Measurements from ENCODE around the gene ASTL.
"Not testable (repeated sequence)": the region's sequence is repeated elsewhere in the genome, so short reads cannot be mapped to it uniquely, and the experiment has no call there.

ASTL gene

GRCh38 chr2:96145036-96145847, 6.9 kb upstream of the ASTL start, which contains the start of gene DUSP2:
DUSP2 (minus strand) TSS chr2:96145440; CDS start chr2:96145354, 86 bp downstream.
- DNase-seq, result no peak

GRCh38 chr2:96144481-96145035, 6.3 kb upstream of the ASTL start:
- no peak for DNase-seq

- DNase-seq, result no peak
Observed at GRCh38 chr2:96143848-96144480, 5.7 kb upstream of the ASTL start.

GRCh38 chr2:96143231-96143847, 5.0 kb upstream of the ASTL start:
- DNase-seq, result no peak

GRCh38 chr2:96142217-96143113, 4.2 kb upstream of the ASTL start:
- DNase-seq, result no peak

- DNase-seq, result not testable (repeated sequence)
Observed at GRCh38 chr2:96141624-96141967, 3.3 kb upstream of the ASTL start.

GRCh38 chr2:96140941-96141623, 2.8 kb upstream of the ASTL start:
- no peak for DNase-seq

GRCh38 chr2:96139181-96139758, 968 bp upstream of the ASTL start:
- DNase-seq, result no peak

- DNase-seq, result no peak
Observed at GRCh38 chr2:96137321-96138178, 752 bp downstream of the ASTL start.

GRCh38 chr2:96136129-96136720, 2.1 kb downstream of the ASTL start:
- DNase-seq, result no peak

GRCh38 chr2:96135621-96136020, 2.7 kb downstream of the ASTL start:
- no peak for DNase-seq

GRCh38 chr2:96135171-96135570, 3.1 kb downstream of the ASTL start:
- DNase-seq, result no peak

GRCh38 chr2:96134421-96134820, 3.9 kb downstream of the ASTL start:
- DNase-seq, result no peak

- no peak for DNase-seq
Observed at GRCh38 chr2:96131813-96132745, 6.2 kb downstream of the ASTL start.

GRCh38 chr2:96131152-96131812, 7.0 kb downstream of the ASTL start:
- DNase-seq, result no peak

- no peak for DNase-seq
Observed at GRCh38 chr2:96130483-96130882, 7.8 kb downstream of the ASTL start.

GRCh38 chr2:96129528-96130120, 8.7 kb downstream of the ASTL start:
- DNase-seq, result no peak

- no peak for DNase-seq
Observed at GRCh38 chr2:96128456-96128855, 9.8 kb downstream of the ASTL start.
